Body of pancreas (tissue), 4 donors: Measurements from ENCODE around the gene MRGPRE. TPM values are rescaled to one million over a fixed set of nuclear protein-coding genes. Genes with fewer than 3 reads are reported as not detected.

Experiments
- ATAC-seq: fragments of 150-250 bp; one replicate; pipeline ENCODE4 v1.9.1; 2016
- DNase-seq, 4 donors: peaks; one replicate each; pipeline ENCODE4 v3.0.0-alpha.2; 2019
- H3K27ac ChIP-seq, 4 donors: fragments of 200-600 bp; sonication (generic); 1 replicate in 3 of 4; 2 replicates in 1 of 4; pipeline versions ENCODE4 v1.5.1 to v1.6.1; 2016 to 2019; ENCODE audit warnings: mild to moderate bottlenecking in 1 of 4, mixed read lengths in 1 of 4, moderate library complexity in 1 of 4
- H3K27me3 ChIP-seq, 2 donors: fragments of 200-600 bp; sonication (generic); one replicate each; pipeline ENCODE4 v1.6.0; 2016; ENCODE audit warnings: mild to moderate bottlenecking in 1 of 2
- H3K36me3 ChIP-seq, 2 donors: fragments of 200-600 bp; sonication (generic); replicated peaks in 1 of 2; 2 replicates each; pipeline ENCODE4 v1.5.1; 2016; ENCODE audit warnings: low read depth in 2 of 2; ENCODE audit not compliant: insufficient read depth in 1 of 2
- H3K4me1 ChIP-seq: fragments of 200-600 bp; sonication (generic); one replicate; pipeline ENCODE4 v1.6.0; 2016
- H3K4me3 ChIP-seq, 2 donors: fragments of 200-600 bp; sonication (generic); 1 replicate in 1 of 2; 2 replicates in 1 of 2; pipeline ENCODE4 v1.5.1; 2016 to 2019
- H3K9me3 ChIP-seq, 3 donors: fragments of 200-600 bp; sonication (generic); 1 replicate in 2 of 3; 2 replicates in 1 of 3; pipeline ENCODE4 v1.5.1; 2016
- CTCF ChIP-seq, 7 experiments: fragments of 450-650 bp in 4 of 7; fragments of 200-600 bp in 3 of 7; sonication (generic) in 3 of 7; IDR thresholded peaks; one replicate each; pipeline ENCODE4 v1.5.1; 2016 to 2019; ENCODE audit warnings: antibody characterized with exemption in 7 of 7
- POLR2A ChIP-seq, 3 donors: fragments of 450-650 bp; IDR thresholded peaks; one replicate each; pipeline ENCODE4 v1.6.1; 2016; ENCODE audit warnings: antibody characterized with exemption in 3 of 3, mild to moderate bottlenecking in 2 of 3
- WGBS, 2 donors: methylation state at CpG; one replicate each; pipeline ENCODE4 v1.1.5; 2017; 5-methylcytosine and 5-hydroxymethylcytosine counted together
- intact Hi-C: fragments of 100-400 bp; cut with DNase I; formaldehyde crosslinking; loops from one replicate; pipeline ENCODE4 v1.15.1; 2023
- total RNA-seq, 2 donors: library from RNA; depleted of rRNA; stranded (reverse); fragments of >200 nt; gene quantifications; one replicate each; pipeline ENCODE4 v1.1.0, GENCODE V29; 2016

The MRGPRE gene
- total RNA-seq, 2 donors from 2014 or later, result not detected

GRCh38 chr11:3218483-3219280 lies 13.5 kb downstream of the MRGPRE start, which contains the start of gene MRGPRG:
Gene MRGPRG (minus strand): TSS chr11:3218813. CDS start chr11:3218813, 0 bp downstream.
- Histone ChIP-seq H3K9me3 (no peaks in the 10 kb centered on the region), H3K4me3 (no peak within 1 kb of the TSS), H3K4me1 (no peaks in the 10 kb centered on the region), H3K36me3 (no peaks in the 10 kb centered on the region), H3K27ac (no peak within 1 kb of the TSS), H3K27me3 (no peaks in the 10 kb centered on the region)
- TF ChIP-seq POLR2A (IDR thresholded peaks at IDR 0.05) (no peak), CTCF (IDR thresholded peaks at IDR 0.05) (no peak)
- peak in 3 of 4 donors; percentile 3 to 10 (median 9) for DNase-seq
- 61 to 73% methylated on average over 17 to 29 of the region's 35 CpGs for WGBS, 2 donors
- intact Hi-C loops, result no loop called here
- ATAC-seq, result no peak

- ATAC-seq (no peak), DNase-seq (peak in 3 of 4 donors; percentile 4 to 11 (median 5))
- Histone ChIP-seq H3K4me3 (no peak overlapping the region), H3K9me3 (no peaks in the 10 kb centered on the region), H3K4me1 (no peaks in the 10 kb centered on the region), H3K36me3 (no peaks in the 10 kb centered on the region), H3K27ac (no peak overlapping the region), H3K27me3 (no peaks in the 10 kb centered on the region)
- 76 to 83% methylated on average over 20 to 47 of the region's 49 CpGs for WGBS, 2 donors
- TF ChIP-seq CTCF (IDR thresholded peaks at IDR 0.05) (no peak), POLR2A (IDR thresholded peaks at IDR 0.05) (no peak)
- intact Hi-C loops, result no loop called here
These were observed 14.3 kb downstream of the MRGPRE start for GRCh38 chr11:3217818-3218482.

DNA sequence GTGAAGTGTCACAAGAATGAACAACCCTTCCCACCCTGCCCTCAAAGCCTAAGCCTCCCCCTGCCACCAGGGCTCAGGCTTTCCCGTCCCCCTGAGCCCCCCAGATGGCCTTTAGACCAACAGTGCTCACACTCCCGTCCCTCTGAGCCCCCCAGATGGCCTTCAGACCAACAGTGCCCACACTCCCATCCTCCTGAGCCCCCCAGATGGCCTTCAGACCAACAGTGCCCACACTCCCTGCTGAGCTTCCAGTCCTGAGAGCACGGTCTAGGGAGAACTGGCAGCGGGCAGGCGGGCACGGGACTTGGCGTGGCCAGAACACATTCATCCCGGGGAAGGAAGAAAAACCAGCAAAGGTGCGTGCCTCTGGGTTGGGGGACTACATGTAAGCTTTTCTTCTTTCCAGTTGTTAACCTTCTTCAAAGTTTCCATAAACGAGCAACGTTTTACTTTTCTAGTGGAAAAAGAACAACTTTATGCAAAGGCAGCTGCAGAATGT lies 16.1 kb downstream of the MRGPRE start:
- Histone ChIP-seq H3K36me3 (no peaks in the 10 kb centered on the region), H3K4me1 (no peaks in the 10 kb centered on the region), H3K27me3 (no peaks in the 10 kb centered on the region), H3K27ac (no peak overlapping the region), H3K4me3 (no peak overlapping the region), H3K9me3 (no peaks in the 10 kb centered on the region)
- DNase-seq, result peak in 2 of 4 donors; percentile 2 to 6
- ATAC-seq, result no peak
- TF ChIP-seq CTCF (IDR thresholded peaks at IDR 0.05), result no peak
- TF ChIP-seq POLR2A (IDR thresholded peaks at IDR 0.05), result no peak
- WGBS, 2 donors, result 54 to 57% methylated on average over 11 of the region's 11 CpGs
- intact Hi-C loops, result no loop called here

- no peak overlapping the region for H3K4me3 ChIP-seq
- H3K4me1 ChIP-seq, result no peaks in the 10 kb centered on the region
- ATAC-seq (no peak), DNase-seq (peak in 3 of 4 donors; percentile 5 to 40 (median 7))
- WGBS, 2 donors, result 42 to 44% methylated on average over 3 to 17 of the region's 17 CpGs
- TF ChIP-seq POLR2A (IDR thresholded peaks at IDR 0.05) (no peak), CTCF (IDR thresholded peaks at IDR 0.05) (no peak)
- no peak overlapping the region for H3K27ac ChIP-seq
- no peaks in the 10 kb centered on the region for H3K36me3 ChIP-seq
- no peaks in the 10 kb centered on the region for H3K9me3 ChIP-seq
- intact Hi-C loops, result no loop called here
- H3K27me3 ChIP-seq, result no peaks in the 10 kb centered on the region
These were observed 16.7 kb downstream of the MRGPRE start for GRCh38 chr11:3215346-3216026.
